SIG-M5 (cell line): ENCODE results near the gene GPATCH2L.

ENCODE experiments used
- DNase-seq: peaks from one replicate; lab custom pipeline; 2025; lab: John Stamatoyannopoulos, UW

The GPATCH2L gene

GRCh38 chr14:76201162-76201561 lies 49.4 kb downstream of the GPATCH2L start:
- no peak for DNase-seq

- no peak for DNase-seq
These were observed 51.6 kb downstream of the GPATCH2L start for GRCh38 chr14:76203086-76204001.

GRCh38 chr14:76204461-76205230 lies 52.9 kb downstream of the GPATCH2L start:
- no peak for DNase-seq

GRCh38 chr14:76205708-76206107 lies 54.0 kb downstream of the GPATCH2L start:
- no peak for DNase-seq

GRCh38 chr14:76208340-76208739 lies 56.6 kb downstream of the GPATCH2L start:
- no peak for DNase-seq

GRCh38 chr14:76212242-76212641 lies 60.5 kb downstream of the GPATCH2L start:
- no peak for DNase-seq

GRCh38 chr14:76217179-76217578 lies 65.5 kb downstream of the GPATCH2L start:
- no peak for DNase-seq

- DNase-seq = no peak
These were observed 66.9 kb downstream of the GPATCH2L start for GRCh38 chr14:76218662-76219061.

GRCh38 chr14:76219873-76220272 lies 68.2 kb downstream of the GPATCH2L start:
- no peak for DNase-seq

- no peak for DNase-seq
These were observed 75.8 kb downstream of the GPATCH2L start for GRCh38 chr14:76227450-76228050.

- DNase-seq = no peak
These were observed 76.4 kb downstream of the GPATCH2L start for GRCh38 chr14:76228138-76228537.

- DNase-seq = no peak
These were observed 81.1 kb downstream of the GPATCH2L start for GRCh38 chr14:76232800-76233199.

- no peak for DNase-seq
These were observed 83.9 kb downstream of the GPATCH2L start for GRCh38 chr14:76235628-76236027.

GRCh38 chr14:76236172-76237130 lies 84.7 kb downstream of the GPATCH2L start:
- DNase-seq = no peak

GRCh38 chr14:76237349-76237990 lies 85.7 kb downstream of the GPATCH2L start:
- DNase-seq = no peak

GRCh38 chr14:76245097-76245496 lies 93.4 kb downstream of the GPATCH2L start:
- DNase-seq = no peak

- DNase-seq = no peak
These were observed 98.6 kb downstream of the GPATCH2L start for GRCh38 chr14:76250302-76250701.

GRCh38 chr14:76252471-76252870 lies 100.7 kb downstream of the GPATCH2L start:
- no peak for DNase-seq

- no peak for DNase-seq
These were observed 101.4 kb downstream of the GPATCH2L start for GRCh38 chr14:76253111-76253510.

- no peak for DNase-seq
These were observed 104.8 kb downstream of the GPATCH2L start for GRCh38 chr14:76256545-76256944.
